KBM-7 (cell line): ENCODE data around the gene BMP6.
A peak's percentile ranks its signal among the peaks of the same experiment; 100 is the strongest.

Experiments used
- DNase-seq: peaks from one replicate; pipeline ENCODE4 v3.0.0-alpha.2; 2015
- in situ Hi-C: fragments of 300-500 bp; cut with MboI; formaldehyde crosslinking; loops from 2 replicates; pipeline ENCODE4 v1.14.3; 2020; ENCODE audit warnings: low sequenced_read_pairs, low pct_unique_long_range_greater_than_20kb, mixed read lengths

The BMP6 gene

GRCh38 chr6:7706269-7706668 lies 19.6 kb upstream of the BMP6 start:
- DNase-seq: no peak
- in situ Hi-C loops: no loop called here

GRCh38 chr6:7707787-7708186 lies 18.1 kb upstream of the BMP6 start:
- in situ Hi-C loops: no loop called here
- DNase-seq: no peak

- no peak for DNase-seq
- in situ Hi-C loops: no loop called here
Observed at GRCh38 chr6:7719364-7719850, 6.5 kb upstream of the BMP6 start.

GRCh38 chr6:7720346-7720745 lies 5.6 kb upstream of the BMP6 start:
- no peak for DNase-seq
- in situ Hi-C loops: no loop called here

DNA sequence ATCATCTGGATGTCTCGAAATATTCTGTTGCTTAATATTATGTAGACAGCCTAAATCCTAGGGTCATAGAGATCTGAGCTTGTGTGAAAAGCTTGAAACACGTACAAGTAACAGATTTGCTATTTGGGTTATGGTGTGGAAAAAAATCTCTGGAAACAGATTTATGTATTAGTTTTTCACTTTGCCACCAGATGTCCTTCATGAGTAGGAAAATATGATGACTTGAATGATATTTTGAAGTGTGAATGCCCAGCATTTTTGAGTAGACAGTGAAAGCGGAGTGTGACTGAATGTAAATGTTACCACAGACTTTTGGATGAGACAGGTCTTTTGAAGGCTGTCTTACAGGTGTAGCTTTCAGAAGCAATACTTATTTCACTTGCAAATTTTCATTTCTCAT lies 4.2 kb upstream of the BMP6 start:
- in situ Hi-C loops: no loop called here
- peak; percentile 62 for DNase-seq

DNA sequence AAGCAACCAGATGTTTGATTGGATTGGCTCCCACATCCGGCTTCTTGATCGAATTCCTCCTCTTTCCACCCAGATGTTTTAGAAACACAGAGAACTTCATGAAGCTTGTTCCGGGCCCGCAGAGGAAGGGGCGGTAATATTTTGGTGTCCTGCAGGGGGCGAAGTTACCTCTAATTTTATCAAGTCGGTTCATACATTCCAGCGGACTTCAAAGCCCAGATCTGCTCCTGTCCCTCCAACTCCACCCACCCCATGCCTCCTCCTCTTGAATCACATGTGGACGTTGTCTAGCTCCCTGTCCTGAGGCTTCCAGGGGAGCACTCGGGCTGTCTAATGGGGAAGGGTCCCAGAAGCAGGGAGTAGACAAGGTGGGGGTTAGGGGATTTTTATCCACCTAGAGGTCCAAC lies 2.9 kb upstream of the BMP6 start:
- in situ Hi-C loops: no loop called here
- DNase-seq: peak; percentile 92

DNA sequence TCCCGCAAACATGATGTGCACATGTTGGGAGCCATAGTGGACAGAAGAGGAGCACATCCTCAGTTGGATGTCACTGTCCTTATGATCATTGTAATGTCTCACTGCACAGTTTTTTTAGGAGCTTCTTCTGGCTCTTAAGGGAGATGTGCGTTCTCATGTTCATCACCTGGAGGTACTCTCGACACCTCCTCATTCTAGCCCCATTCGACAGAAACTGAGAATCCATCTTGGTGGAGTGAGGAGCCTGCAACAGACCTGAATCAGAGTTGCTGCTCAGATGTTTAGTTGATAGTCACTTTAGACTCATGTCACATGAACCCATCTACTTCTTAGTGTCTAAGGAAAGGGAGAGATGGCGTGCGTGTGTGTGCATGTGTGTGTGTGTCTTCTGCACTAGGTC lies 2.3 kb upstream of the BMP6 start:
- DNase-seq: no peak
- in situ Hi-C loops: no loop called here

GRCh38 chr6:7725412-7725811 lies 487 bp upstream of the BMP6 start:
- no peak for DNase-seq
- in situ Hi-C loops: loop anchor here (25.0 kb wide), 1 partner anchor 262 kb away; no protein-coding TSS in a partner anchor

DNA sequence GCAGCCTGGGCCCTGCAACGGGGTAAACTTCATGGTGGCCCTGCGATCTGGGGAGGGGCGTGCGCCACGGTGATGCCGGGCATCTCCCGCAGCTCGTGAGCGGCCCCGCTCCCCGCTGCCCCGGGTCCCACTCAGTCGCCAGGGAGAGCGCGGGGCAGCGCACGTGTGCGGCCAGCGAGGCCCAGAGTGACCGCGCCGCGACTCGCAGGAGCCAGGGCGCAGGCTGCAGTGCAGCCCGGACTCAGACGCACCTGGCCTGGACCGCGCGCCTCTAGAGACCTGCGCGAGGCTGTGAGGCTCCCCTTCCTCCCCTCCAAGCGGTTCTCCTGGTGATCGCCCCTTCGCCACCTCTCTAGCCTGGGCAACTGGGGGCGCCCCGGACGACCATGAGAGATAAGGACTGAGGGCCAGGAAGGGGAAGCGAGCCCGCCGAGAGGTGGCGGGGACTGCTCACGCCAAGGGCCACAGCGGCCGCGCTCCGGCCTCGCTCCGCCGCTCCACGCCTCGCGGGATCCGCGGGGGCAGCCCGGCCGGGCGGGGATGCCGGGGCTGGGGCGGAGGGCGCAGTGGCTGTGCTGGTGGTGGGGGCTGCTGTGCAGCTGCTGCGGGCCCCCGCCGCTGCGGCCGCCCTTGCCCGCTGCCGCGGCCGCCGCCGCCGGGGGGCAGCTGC lies 652 bp downstream of the BMP6 start:
- peak; percentile 48 for DNase-seq
- in situ Hi-C loops: loop anchor here (25.0 kb wide), 1 partner anchor 261 kb away; no protein-coding TSS in a partner anchor

GRCh38 chr6:7727086-7727945 lies 1.4 kb downstream of the BMP6 start:
- DNase-seq: peak; percentile 51
- in situ Hi-C loops: loop anchor here (25.0 kb wide), 1 partner anchor 260 kb away; no protein-coding TSS in a partner anchor

DNA sequence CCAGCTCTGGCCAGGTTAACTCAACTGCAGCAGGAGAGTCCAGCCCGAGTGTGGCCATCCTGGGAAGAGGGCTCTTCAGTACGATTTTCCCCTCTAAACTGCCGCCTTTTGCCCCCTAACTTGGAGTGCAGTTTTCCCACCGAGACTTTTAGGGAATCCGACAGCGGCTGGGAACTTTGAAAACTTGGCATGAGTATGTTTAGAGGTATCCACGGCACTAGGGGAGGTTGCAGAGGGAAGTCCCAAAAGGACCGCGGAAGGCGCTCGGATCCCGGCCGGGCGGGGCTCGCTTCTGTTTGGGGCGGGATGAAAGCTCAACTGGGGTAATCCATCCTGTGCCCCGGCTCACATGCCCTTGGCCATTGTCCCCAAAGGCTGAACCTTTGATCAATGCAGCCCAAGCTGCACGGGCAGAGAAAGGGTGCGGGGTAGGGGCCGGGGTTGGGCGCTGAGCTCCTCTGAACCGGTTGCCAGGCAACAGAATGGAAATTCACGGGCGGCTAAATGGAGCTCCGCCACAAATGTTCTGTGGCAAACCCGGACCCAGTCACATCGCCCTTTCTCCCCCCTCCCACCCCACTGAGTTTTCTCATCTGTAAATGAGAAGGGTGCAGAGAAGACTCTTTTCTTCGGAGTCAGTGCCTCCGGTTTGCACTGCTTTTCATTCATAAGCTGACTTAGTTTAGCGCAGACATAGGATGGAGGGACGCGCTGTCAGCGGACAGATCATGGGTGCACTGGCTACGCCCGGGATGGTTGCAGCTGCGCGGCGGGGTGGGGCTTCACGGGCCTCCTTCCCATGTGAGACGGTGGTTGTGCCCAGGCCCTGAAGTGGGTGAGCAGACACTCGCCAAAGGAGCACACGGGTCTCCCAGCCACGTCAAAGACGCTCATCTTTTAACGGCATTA lies 2.3 kb downstream of the BMP6 start:
- in situ Hi-C loops: loop anchor here (25.0 kb wide), 1 partner anchor 259 kb away; no protein-coding TSS in a partner anchor
- peak; percentile 54 for DNase-seq

- in situ Hi-C loops: loop anchor here (25.0 kb wide), 1 partner anchor 258 kb away; no protein-coding TSS in a partner anchor
- DNase-seq: no peak
Observed at GRCh38 chr6:7728855-7729590, 3.1 kb downstream of the BMP6 start.

DNA sequence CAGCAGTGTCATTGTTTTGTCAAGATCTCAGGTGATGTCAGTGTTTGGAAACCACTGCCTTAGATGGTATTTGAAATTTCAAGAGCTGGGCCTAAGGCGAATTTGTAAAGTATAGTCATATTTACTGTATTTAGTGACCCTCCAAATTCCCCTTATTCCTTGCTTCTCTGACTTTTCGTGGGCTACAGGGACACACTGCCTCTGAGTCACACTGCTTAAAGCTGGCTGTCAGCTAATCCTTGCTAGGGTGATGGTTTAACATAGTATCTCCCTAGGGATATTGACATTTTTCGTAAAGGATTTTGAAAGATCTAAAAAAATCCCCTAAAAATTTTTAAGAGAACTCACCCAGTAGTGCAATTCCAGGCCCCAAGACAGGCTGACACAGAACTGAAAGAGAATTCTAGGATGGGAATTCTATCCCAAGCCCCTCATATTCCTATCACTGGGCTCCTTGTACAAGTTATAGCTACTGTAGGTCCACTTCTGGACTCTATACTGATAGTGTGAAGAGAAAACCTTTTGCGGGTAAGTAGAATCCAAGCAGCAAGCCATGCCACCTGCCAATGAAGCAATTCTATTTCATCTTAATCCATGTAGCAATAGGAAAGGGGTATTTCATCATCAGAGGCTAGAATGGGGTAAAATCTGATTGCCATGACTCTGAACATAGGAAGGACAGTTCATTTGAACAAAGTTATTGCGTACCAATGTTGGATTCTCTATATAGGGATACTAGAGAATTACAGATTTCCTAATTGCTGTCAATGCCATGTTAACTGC lies 4.3 kb downstream of the BMP6 start:
- in situ Hi-C loops: loop anchor here (25.0 kb wide), 1 partner anchor 257 kb away; no protein-coding TSS in a partner anchor

GRCh38 chr6:7730784-7731227 lies 4.9 kb downstream of the BMP6 start:
- DNase-seq: no peak
- in situ Hi-C loops: loop anchor here (25.0 kb wide), 1 partner anchor 256 kb away; no protein-coding TSS in a partner anchor

More for the DNA sequence above, 4.3 kb downstream of the BMP6 start:
- no peak for DNase-seq

DNA sequence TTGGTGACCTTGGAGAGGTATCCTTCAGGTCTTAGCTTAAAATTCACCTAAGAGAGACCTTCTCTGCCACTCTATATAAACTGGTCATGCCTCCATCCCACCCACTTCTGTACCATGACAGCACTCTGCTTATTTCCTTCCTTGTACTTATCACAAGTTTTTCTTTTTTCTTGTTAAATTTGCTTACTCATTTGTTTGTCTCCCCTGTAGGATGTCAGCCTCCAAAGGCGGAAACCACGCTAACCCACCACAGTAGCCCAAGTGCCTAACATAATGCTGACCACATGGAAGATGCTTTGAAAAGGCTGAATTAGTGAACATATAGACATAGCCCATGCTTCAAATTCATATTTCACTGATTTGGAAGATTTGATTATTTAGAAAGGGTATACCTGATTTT lies 5.4 kb downstream of the BMP6 start:
- DNase-seq: peak; percentile 48
- in situ Hi-C loops: loop anchor here (25.0 kb wide), 1 partner anchor 256 kb away; no protein-coding TSS in a partner anchor

DNA sequence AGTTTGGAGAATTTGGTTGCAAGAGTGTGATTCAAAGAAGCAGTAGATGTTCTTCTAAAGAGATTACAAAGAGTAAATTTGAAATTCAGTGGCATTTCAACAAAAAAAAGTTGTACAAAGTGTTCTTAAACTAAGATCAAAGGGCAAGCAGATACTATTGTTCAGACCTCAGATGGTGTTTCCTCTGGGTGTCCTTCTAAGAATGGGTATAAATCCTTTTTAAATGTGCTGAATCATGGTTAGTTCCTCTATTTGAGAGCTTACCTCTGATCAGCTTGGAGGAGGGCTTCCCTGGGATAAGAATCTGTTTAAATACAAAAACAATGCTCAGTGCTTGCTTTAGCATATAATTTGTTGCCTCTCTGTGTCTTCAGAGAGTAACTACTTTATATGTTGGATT lies 6.3 kb downstream of the BMP6 start:
- in situ Hi-C loops: loop anchor here (25.0 kb wide), 1 partner anchor 255 kb away; no protein-coding TSS in a partner anchor
- peak; percentile 52 for DNase-seq

- in situ Hi-C loops: loop anchor here (25.0 kb wide), 1 partner anchor 252 kb away; no protein-coding TSS in a partner anchor
- DNase-seq: no peak
Observed at GRCh38 chr6:7734707-7735383, 8.9 kb downstream of the BMP6 start.
